Stimulated activated CD8-positive, alpha-beta memory T cell treated with anti-CD3 and anti-CD28 coated beads, Interleukin-7, amount 100 ng/mL, for 24 hours (primary cell): ENCODE measurements around the gene LRPAP1.
"Not testable (repeated sequence)": the region's sequence is repeated elsewhere in the genome, so short reads cannot be mapped to it uniquely, and the experiment has no call there.

Source experiments
- DNase-seq: peaks from one replicate; pipeline ENCODE4 v3.0.0-alpha.2; 2020; ENCODE audit warnings: low read depth

LRPAP1 gene

DNA sequence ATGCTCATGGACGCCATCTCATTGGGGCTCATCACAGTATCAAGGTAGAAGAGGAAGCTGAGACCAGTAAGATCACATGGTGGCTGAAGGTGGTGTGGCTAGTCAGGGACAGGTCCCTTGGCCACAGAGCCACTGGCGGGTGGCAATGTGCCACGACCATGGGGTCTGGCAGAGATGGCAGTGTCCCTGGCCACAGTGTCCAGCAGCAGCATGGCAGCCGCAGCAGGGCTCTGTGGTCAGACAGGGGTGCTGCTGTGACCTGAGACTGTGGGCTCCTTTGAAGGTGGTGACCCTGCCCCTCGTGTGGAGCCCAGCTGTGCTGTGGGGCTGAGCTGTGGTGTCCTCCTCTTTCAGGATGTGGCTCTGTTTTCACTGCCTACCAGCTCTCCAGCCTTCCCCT, 71.3 kb downstream of the LRPAP1 start:
- DNase-seq: no peak

DNA sequence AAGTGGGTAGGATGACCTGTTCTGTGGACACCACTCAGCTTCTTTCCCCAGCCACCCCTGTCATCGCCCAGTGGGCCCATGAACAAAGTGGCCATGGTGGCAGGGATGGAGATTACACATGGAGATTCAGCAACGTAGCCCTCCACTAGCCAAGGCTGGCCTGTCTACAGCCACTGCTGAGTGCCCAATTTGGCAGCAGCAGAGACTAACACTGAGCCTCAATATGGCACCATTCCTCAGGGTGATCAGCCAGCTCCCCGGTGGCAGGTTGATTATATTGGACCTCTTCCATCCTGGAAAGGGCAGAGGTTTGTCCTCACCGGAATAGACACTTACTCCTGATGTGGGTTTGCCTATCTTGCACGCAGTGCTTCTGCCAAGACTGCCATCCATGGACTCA, 73.1 kb downstream of the LRPAP1 start:
- not testable (repeated sequence) for DNase-seq

DNA sequence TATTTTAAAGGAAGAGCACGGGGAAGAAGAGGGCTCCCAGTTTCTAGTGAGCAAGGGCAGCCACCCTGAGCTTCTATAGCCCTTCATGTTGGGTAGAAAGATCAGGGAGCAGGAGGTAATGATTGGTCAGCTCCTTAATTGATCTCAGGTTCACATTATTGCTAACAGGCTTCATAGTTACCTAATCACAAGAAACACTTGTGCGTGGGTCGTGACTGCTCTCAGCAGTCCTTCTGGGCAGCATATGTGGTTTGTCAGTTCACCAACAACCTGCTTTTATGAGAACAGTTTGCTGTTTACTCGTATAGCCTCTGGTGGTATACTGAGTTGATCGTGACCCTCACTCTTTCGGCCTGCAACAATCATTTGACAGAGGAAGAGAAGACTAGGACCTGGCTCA, 73.9 kb downstream of the LRPAP1 start:
- DNase-seq: no peak

DNA sequence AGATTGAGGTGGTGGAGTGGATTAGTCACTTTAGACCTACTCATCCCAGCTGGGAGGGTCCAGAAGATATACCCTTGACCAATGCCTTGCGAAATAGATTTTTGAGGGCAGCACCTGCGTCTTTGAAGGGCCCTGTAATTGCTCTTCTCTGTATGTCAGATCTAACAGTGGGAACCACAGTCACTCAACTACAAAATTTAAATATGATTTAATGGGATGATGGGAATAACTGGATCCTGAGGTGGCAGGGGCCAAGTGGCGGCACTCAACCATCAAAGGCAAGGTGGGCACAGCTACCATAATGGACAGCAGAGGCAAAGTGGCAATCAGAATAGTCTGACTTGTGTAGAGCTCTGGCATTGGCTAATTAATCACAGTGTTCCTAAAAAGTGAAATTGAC, 76.6 kb downstream of the LRPAP1 start:
- not testable (repeated sequence) for DNase-seq
